ENCODE measurements around the gene TGM2. TPM values are rescaled to one million over a fixed set of nuclear protein-coding genes. Genes with fewer than 3 reads are reported as not detected.

The TGM2 gene
- total RNA-seq, 4 donors from 2014 or later, result 163 to 385 (median 188) TPM

DNA sequence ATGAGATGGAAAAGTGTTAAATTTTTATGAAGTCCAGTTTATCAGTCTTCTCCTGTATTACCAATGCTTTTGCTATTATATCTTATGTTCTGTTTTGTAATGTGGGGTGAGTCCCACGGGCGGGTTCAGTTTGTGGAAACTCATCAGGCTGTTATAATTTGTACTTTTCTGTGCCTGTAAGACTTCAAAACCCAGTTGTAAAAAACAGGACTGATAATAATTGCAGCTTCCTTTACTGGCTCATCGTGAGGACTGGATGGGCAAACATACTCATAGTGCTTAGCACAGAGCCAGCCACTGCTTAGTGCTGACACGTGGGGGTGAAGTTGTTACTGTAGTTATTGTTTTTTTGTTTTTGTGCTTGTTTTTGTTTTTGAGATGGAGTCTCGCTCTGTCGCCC lies 45.6 kb downstream of the TGM2 start:
- no peak for ATAC-seq
- H3K9me3 ChIP-seq, result no peaks in the 10 kb centered on the region
- H3K27ac ChIP-seq, result no peak overlapping the region
- TF ChIP-seq, protein P1, sequence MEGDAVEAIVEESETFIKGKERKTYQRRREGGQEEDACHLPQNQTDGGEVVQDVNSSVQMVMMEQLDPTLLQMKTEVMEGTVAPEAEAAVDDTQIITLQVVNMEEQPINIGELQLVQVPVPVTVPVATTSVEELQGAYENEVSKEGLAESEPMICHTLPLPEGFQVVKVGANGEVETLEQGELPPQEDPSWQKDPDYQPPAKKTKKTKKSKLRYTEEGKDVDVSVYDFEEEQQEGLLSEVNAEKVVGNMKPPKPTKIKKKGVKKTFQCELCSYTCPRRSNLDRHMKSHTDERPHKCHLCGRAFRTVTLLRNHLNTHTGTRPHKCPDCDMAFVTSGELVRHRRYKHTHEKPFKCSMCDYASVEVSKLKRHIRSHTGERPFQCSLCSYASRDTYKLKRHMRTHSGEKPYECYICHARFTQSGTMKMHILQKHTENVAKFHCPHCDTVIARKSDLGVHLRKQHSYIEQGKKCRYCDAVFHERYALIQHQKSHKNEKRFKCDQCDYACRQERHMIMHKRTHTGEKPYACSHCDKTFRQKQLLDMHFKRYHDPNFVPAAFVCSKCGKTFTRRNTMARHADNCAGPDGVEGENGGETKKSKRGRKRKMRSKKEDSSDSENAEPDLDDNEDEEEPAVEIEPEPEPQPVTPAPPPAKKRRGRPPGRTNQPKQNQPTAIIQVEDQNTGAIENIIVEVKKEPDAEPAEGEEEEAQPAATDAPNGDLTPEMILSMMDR (IDR thresholded peaks at IDR 0.05), result no peak
- TF ChIP-seq EP300 (IDR thresholded peaks at IDR 0.05), result no peak
- no peak for TF ChIP-seq POLR2AphosphoS5 (IDR thresholded peaks at IDR 0.05)
- TF ChIP-seq POLR2A (IDR thresholded peaks at IDR 0.05), result no peak
- no peaks in the 10 kb centered on the region for H3K36me3 ChIP-seq
- 69 to 78% methylated on average over 4 to 6 of the region's 6 CpGs for WGBS, 2 donors (ENCODE audit: low coverage in 1 of 2)
- H3K4me1 ChIP-seq, result peaks cover 0 to 11% (median 9%) of the 10 kb centered on the region in 3 donors
- H3K27me3 ChIP-seq, result no peaks in the 10 kb centered on the region
- no peak overlapping the region for H3K4me3 ChIP-seq

DNA sequence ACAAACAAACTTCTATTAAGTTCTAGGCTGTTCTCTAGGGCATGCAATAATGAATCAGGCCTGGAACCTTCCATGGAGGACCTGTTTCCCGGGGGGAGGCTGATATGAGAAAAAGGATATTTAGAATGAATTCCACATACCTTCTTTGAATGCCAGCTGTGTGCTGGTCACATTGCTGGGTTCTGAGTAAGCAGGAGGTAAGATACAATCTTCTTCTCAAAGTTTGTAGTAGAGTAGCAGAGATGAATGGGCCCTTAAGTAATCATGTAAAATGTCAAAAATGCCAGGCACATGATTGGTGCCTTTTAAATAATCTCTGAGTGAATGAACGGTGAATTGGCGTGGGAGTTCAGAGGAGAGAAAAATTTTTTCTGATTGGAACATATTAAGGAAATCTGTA lies 47.4 kb downstream of the TGM2 start:
- 61 to 65% methylated on average over 2 to 3 of the region's 3 CpGs for WGBS, 2 donors (ENCODE audit: low coverage in 1 of 2)
- no peak overlapping the region for H3K27ac ChIP-seq
- H3K36me3 ChIP-seq, result no peaks in the 10 kb centered on the region
- H3K4me1 ChIP-seq, result peaks cover 0 to 12% (median 1%) of the 10 kb centered on the region in 3 donors
- no peaks in the 10 kb centered on the region for H3K27me3 ChIP-seq
- TF ChIP-seq EP300 (IDR thresholded peaks at IDR 0.05) (no peak), POLR2AphosphoS5 (IDR thresholded peaks at IDR 0.05) (no peak), POLR2A (IDR thresholded peaks at IDR 0.05) (no peak)
- TF ChIP-seq, protein P1 (IDR thresholded peaks at IDR 0.05), result no peak
- no peaks in the 10 kb centered on the region for H3K9me3 ChIP-seq
- H3K4me3 ChIP-seq, result no peak overlapping the region
- ATAC-seq, result no peak

DNA sequence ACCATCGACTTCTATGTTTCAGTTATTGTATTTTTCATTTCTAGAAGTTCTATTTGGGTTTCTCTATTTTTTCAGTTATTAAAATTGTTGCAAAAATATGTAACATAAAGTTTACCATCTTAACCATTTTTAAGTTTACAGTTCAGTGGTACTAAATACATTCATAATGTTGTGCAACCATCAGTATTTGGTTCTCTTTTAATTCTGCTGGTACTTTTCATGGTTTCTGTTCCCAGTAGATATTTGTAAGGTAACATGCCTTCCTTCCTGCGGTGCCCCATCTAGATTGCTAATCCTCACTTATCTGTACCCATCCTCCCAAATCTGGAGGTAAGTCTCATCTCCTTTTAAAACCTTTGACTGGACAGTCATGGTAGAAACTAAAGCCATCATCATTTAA lies 47.9 kb downstream of the TGM2 start:
- Histone ChIP-seq H3K27ac (no peak overlapping the region), H3K4me1 (peaks cover 0 to 9% (median 0%) of the 10 kb centered on the region in 3 donors), H3K36me3 (no peaks in the 10 kb centered on the region), H3K4me3 (no peak overlapping the region), H3K27me3 (no peaks in the 10 kb centered on the region), H3K9me3 (no peaks in the 10 kb centered on the region)
- TF ChIP-seq EP300 (IDR thresholded peaks at IDR 0.05), result no peak
- TF ChIP-seq POLR2AphosphoS5 (IDR thresholded peaks at IDR 0.05), result no peak
- no peak for TF ChIP-seq POLR2A (IDR thresholded peaks at IDR 0.05)
- TF ChIP-seq, protein P1 (IDR thresholded peaks at IDR 0.05), result no peak
- WGBS, 2 donors (ENCODE audit: low coverage in 1 of 2), result 92 to 100% methylated on average over 1 to 2 of the region's 2 CpGs
- no peak for ATAC-seq

DNA sequence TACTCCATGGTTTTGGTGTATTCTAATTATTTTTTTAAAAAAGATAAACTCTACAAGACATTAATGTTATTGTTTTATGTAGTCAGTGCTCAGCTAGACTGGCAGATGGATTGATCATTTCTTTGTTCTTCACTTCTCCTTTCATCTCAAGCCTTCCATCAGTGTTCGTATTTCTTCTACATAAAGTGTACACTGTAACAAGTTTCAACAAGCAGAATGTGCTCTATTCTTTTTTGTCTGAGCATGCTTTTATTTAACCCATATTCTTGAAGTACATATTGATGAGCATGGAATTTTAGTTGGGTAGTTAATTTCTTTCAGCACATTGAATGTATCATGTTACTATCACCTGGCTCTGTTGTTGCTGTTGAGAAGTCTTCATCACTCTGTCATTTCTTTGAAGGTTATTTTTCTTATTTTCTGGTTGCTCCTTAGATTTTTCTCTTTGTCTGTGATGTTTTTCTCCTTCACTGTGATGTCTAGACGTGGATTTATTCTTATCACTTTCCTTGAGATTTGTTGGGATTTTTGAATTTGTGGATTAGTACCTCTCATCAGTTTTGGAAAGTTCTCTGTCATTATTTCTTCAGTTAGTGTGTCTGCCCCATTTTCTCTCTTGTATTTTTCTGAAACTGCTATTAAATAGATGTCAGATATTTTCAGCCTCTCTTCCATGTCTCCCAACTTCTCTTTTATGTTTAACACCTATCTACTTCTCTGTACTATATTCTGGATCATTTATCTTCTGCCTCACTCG lies 48.5 kb downstream of the TGM2 start:
- Histone ChIP-seq H3K27ac (no peak overlapping the region), H3K9me3 (no peaks in the 10 kb centered on the region), H3K27me3 (no peaks in the 10 kb centered on the region), H3K4me3 (no peak overlapping the region), H3K4me1 (peaks cover 0 to 13% (median 0%) of the 10 kb centered on the region in 3 donors), H3K36me3 (no peaks in the 10 kb centered on the region)
- TF ChIP-seq POLR2A (IDR thresholded peaks at IDR 0.05), result no peak
- TF ChIP-seq POLR2AphosphoS5 (IDR thresholded peaks at IDR 0.05), result no peak
- TF ChIP-seq, protein P1 (IDR thresholded peaks at IDR 0.05), result no peak
- no peak for TF ChIP-seq EP300 (IDR thresholded peaks at IDR 0.05)
- ATAC-seq, result no peak
- WGBS, 2 donors (ENCODE audit: low coverage in 1 of 2), result 58 to 63% methylated on average over 3 of the region's 3 CpGs

DNA sequence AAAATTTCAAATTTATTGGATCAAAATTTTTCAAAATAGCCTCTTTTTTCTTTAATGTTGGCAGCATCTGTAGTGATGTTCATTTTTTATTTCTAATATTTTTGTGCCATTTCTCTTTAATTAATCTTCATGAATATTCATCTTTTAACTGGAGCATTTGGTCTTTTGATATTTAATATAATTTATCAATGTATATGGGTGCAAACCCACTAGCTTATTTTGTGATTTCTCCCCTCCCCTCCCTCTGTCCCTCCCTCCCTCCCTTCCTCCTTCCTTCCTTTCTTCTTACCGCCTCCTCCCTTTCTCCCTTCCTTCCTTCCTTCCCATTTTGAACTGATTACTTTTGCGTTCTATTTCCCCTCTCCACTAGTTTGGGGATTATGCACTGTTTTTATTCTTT lies 49.2 kb downstream of the TGM2 start:
- Histone ChIP-seq H3K4me1 (peaks cover 0 to 19% (median 0%) of the 10 kb centered on the region in 3 donors), H3K36me3 (no peaks in the 10 kb centered on the region), H3K9me3 (no peaks in the 10 kb centered on the region), H3K27ac (no peak overlapping the region), H3K4me3 (no peak overlapping the region), H3K27me3 (no peaks in the 10 kb centered on the region)
- no peak for TF ChIP-seq POLR2AphosphoS5 (IDR thresholded peaks at IDR 0.05)
- TF ChIP-seq EP300 (IDR thresholded peaks at IDR 0.05), result no peak
- TF ChIP-seq, protein P1 (IDR thresholded peaks at IDR 0.05), result no peak
- TF ChIP-seq POLR2A (IDR thresholded peaks at IDR 0.05), result no peak
- WGBS, 2 donors (ENCODE audit: low coverage in 1 of 2), result 67 to 88% methylated on average over 1 to 2 of the region's 2 CpGs
- ATAC-seq, result no peak
